Adrenal gland (tissue), 5 donors: ENCODE results near the gene CHRDL2.

Experiments used
- POLR2A ChIP-seq, 2 donors: fragments of 450-650 bp; IDR thresholded peaks; one replicate each; pipeline ENCODE4 v1.6.1; 2017; ENCODE audit warnings: antibody characterized with exemption in 2 of 2, mild to moderate bottlenecking in 2 of 2, moderate library complexity in 1 of 2
- TF ChIP-seq, protein P1 (sequence below), 6 experiments: fragments of 450-650 bp in 4 of 6; fragments of 200-600 bp in 2 of 6; sonication (generic) in 1 of 6; IDR thresholded peaks; 1 replicate in 5 of 6; 2 replicates in 1 of 6; pipeline versions ENCODE4 v1.5.1 to v1.8.0; 2016 to 2021; ENCODE audit warnings: antibody characterized with exemption in 6 of 6, mild to moderate bottlenecking in 2 of 6, moderate library complexity in 1 of 6
- donor health status: DM: no; HTN: no; CAD: no.

DNA sequence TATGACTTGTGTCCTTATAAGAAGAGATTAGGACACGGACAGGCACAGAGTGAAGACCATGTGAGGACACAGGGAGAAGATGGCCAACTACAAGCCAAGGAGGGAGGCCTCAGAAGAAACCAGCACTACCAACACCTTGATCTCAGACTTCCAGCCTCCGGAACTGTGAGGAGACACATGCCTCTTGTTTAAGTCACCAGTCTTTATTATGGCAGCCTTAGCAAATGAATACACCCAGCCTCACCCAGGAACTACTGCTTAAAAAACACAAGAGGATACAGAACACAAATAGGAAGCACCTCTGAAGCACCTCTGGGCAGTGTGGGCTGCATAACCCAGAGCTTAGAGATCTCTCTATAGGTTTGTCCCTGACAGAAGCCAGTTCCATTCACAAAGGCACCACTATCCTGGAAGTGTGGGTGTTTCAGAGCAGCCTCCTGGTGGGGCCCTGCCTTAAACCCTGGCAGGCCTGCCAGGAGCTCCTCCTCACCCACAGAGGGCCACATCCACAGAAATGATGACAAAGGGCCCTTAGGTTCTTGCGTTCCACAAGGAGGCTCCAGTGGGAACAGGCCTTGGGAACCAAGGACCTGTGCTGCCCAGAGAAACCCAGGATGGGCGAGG, 58.8 kb downstream of the CHRDL2 start:
- TF ChIP-seq POLR2A (IDR thresholded peaks at IDR 0.05): no peak
- TF ChIP-seq, protein P1, sequence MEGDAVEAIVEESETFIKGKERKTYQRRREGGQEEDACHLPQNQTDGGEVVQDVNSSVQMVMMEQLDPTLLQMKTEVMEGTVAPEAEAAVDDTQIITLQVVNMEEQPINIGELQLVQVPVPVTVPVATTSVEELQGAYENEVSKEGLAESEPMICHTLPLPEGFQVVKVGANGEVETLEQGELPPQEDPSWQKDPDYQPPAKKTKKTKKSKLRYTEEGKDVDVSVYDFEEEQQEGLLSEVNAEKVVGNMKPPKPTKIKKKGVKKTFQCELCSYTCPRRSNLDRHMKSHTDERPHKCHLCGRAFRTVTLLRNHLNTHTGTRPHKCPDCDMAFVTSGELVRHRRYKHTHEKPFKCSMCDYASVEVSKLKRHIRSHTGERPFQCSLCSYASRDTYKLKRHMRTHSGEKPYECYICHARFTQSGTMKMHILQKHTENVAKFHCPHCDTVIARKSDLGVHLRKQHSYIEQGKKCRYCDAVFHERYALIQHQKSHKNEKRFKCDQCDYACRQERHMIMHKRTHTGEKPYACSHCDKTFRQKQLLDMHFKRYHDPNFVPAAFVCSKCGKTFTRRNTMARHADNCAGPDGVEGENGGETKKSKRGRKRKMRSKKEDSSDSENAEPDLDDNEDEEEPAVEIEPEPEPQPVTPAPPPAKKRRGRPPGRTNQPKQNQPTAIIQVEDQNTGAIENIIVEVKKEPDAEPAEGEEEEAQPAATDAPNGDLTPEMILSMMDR (IDR thresholded peaks at IDR 0.05): no peak
